Esophagus squamous epithelium (tissue), 4 donors: Measurements from ENCODE around the gene SNX5.

Experiments
- POLR2A ChIP-seq, 4 donors: fragments of 450-650 bp; IDR thresholded peaks; one replicate each; pipeline ENCODE4 v1.6.1; 2017; ENCODE audit warnings: antibody characterized with exemption in 4 of 4, mild to moderate bottlenecking in 4 of 4, moderate library complexity in 3 of 4
- TF ChIP-seq, protein P1 (sequence below), 6 experiments: fragments of 450-650 bp in 4 of 6; fragments of 200-600 bp in 2 of 6; sonication (generic) in 2 of 6; IDR thresholded peaks; one replicate each; pipeline ENCODE4 v1.5.1; 2016 to 2019; ENCODE audit warnings: antibody characterized with exemption in 6 of 6, mild to moderate bottlenecking in 4 of 6, moderate library complexity in 4 of 6

DNA sequence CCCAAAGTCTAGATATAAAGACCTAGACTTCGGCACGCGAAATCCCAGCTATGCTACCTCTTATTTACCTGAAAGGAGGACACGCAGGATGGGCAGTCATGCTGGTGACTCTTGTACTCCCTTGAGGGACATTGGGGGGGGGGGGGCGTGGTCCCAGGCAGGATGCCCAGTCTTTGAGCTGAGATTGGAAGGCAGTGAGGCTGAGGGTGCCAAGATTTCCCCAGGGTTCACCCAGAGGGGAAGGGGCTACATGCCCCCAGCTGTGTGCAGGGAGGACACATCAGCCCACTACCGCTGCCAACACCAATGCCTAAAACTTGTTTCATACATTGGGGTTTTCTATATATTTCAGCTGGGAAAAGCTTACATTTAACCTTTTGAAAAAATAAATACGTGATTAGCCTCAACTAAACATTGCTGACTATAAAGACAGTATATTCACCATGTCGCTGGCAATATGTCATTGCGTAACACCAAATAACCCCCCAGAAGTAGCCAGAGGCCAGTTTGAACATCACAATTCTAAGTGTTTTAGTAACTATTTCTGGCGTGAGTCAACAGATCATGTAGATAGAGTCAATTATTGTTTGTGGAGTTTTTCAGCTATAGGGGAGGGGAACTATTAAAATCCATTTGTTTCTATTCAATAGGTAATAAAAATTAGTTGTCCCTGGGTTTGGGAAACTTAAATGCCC is 21.8 kb upstream of the SNX5 start:
- TF ChIP-seq, protein P1, sequence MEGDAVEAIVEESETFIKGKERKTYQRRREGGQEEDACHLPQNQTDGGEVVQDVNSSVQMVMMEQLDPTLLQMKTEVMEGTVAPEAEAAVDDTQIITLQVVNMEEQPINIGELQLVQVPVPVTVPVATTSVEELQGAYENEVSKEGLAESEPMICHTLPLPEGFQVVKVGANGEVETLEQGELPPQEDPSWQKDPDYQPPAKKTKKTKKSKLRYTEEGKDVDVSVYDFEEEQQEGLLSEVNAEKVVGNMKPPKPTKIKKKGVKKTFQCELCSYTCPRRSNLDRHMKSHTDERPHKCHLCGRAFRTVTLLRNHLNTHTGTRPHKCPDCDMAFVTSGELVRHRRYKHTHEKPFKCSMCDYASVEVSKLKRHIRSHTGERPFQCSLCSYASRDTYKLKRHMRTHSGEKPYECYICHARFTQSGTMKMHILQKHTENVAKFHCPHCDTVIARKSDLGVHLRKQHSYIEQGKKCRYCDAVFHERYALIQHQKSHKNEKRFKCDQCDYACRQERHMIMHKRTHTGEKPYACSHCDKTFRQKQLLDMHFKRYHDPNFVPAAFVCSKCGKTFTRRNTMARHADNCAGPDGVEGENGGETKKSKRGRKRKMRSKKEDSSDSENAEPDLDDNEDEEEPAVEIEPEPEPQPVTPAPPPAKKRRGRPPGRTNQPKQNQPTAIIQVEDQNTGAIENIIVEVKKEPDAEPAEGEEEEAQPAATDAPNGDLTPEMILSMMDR (IDR thresholded peaks at IDR 0.05), result no peak
- no peak for TF ChIP-seq POLR2A (IDR thresholded peaks at IDR 0.05)
